HepG2 (cell line): Measurements from ENCODE around the gene USP32. TPM values are rescaled to one million over a fixed set of nuclear protein-coding genes. Genes with fewer than 3 reads are reported as not detected.

Experiments used
- JDP2 ChIP-seq: sonication (generic); formaldehyde crosslinking; IDR thresholded peaks from 2 replicates; pipeline ENCODE4 v1.8.1; 2022; ENCODE audit warnings: missing genetic modification reagents, borderline replicate concordance
- KLF15 ChIP-seq: sonication (generic); formaldehyde crosslinking; IDR thresholded peaks from 2 replicates; pipeline ENCODE4 v1.8.1; 2023; ENCODE audit warnings: borderline replicate concordance, mild to moderate bottlenecking, inconsistent platforms, missing genetic modification reagents, mixed read lengths
- KLF16 ChIP-seq, 2 experiments: sonication (generic) in 1 of 2; formaldehyde crosslinking in 1 of 2; IDR thresholded peaks; 2 replicates each; pipeline versions ENCODE4 v1.6.1 to v1.8.0; 2016 to 2023; ENCODE audit warnings: missing genetic modification reagents in 2 of 2, missing compliant biosample characterization in 1 of 2
- MYC ChIP-seq: sonication (generic); formaldehyde crosslinking; IDR thresholded peaks from 2 replicates; pipeline ENCODE4 v1.9.0; 2021; ENCODE audit warnings: missing genetic modification reagents, borderline replicate concordance
- PLRG1 ChIP-seq: fragments of 450-650 bp; conservative IDR thresholded peaks from 2 replicates; pipeline ENCODE4 v1.6.1; 2016
- SIN3B ChIP-seq: fragments of 150-350 bp; IDR thresholded peaks from 2 replicates; pipeline ENCODE4 v1.6.1; 2014; ENCODE audit warnings: low read length
- SPEN ChIP-seq: sonication (generic); formaldehyde crosslinking; IDR thresholded peaks from 2 replicates; pipeline ENCODE4 v1.5.1; 2020; ENCODE audit warnings: low read depth, mild to moderate bottlenecking, missing genetic modification reagents
- TARDBP ChIP-seq: sonication (generic); formaldehyde crosslinking; IDR thresholded peaks from 2 replicates; pipeline ENCODE4 v1.8.0; 2022; ENCODE audit warnings: mild to moderate bottlenecking, missing genetic modification reagents
- ZBTB10 ChIP-seq: sonication (generic); formaldehyde crosslinking; IDR thresholded peaks from 2 replicates; pipeline ENCODE4 v1.4.0; 2020; ENCODE audit warnings: missing genetic modification reagents, borderline replicate concordance
- ZBTB43 ChIP-seq: sonication (generic); formaldehyde crosslinking; conservative IDR thresholded peaks from 2 replicates; pipeline ENCODE4 v1.4.0; 2020; ENCODE audit warnings: missing genetic modification reagents
- ZKSCAN5 ChIP-seq: sonication (generic); formaldehyde crosslinking; IDR thresholded peaks from 2 replicates; pipeline ENCODE4 v1.5.1; 2020; ENCODE audit warnings: mild to moderate bottlenecking, missing genetic modification reagents
- ZNF34 ChIP-seq: sonication (generic); formaldehyde crosslinking; IDR thresholded peaks from 2 replicates; pipeline ENCODE4 v1.4.0; 2020; ENCODE audit warnings: mild to moderate bottlenecking, missing genetic modification reagents, borderline replicate concordance
- ZNF367 ChIP-seq: sonication (generic); formaldehyde crosslinking; IDR thresholded peaks from 2 replicates; pipeline ENCODE4 v1.4.0; 2020; ENCODE audit warnings: missing genetic modification reagents, borderline replicate concordance
- ZNF44 ChIP-seq: sonication (generic); formaldehyde crosslinking; IDR thresholded peaks from 2 replicates; pipeline ENCODE4 v1.5.1; 2020; ENCODE audit warnings: mild to moderate bottlenecking, missing genetic modification reagents
- ZNF460 ChIP-seq: sonication (generic); formaldehyde crosslinking; IDR thresholded peaks from 2 replicates; pipeline ENCODE4 v1.5.1; 2020; ENCODE audit warnings: missing genetic modification reagents, mild to moderate bottlenecking, borderline replicate concordance
- ZNF513 ChIP-seq: sonication (generic); formaldehyde crosslinking; conservative IDR thresholded peaks from 2 replicates; pipeline ENCODE4 v1.5.0; 2020; ENCODE audit warnings: missing genetic modification reagents
- ZNF609 ChIP-seq: sonication (generic); formaldehyde crosslinking; IDR thresholded peaks from 2 replicates; pipeline ENCODE4 v1.4.0; 2020; ENCODE audit warnings: mild to moderate bottlenecking, missing genetic modification reagents, borderline replicate concordance
- ZNF75D ChIP-seq: sonication (generic); formaldehyde crosslinking; IDR thresholded peaks from 2 replicates; pipeline ENCODE4 v1.8.1; 2023; ENCODE audit warnings: missing genetic modification reagents, mild to moderate bottlenecking, borderline replicate concordance
- ZNF780A ChIP-seq: sonication (generic); formaldehyde crosslinking; IDR thresholded peaks from 2 replicates; pipeline ENCODE4 v1.8.0; 2022; ENCODE audit warnings: mild to moderate bottlenecking, missing genetic modification reagents, moderate library complexity
- polyA plus RNA-seq, 8 experiments: library from polyadenylated mRNA; depleted of rRNA in 3 of 8; stranded (reverse) in 7 of 8; unstranded in 1 of 8; fragments of >200 nt; fragmentation: Illumina TruSeq in 4 of 8; extraction: Trizol in 4 of 8; gene quantifications; 2 replicates each; pipeline versions ENCODE4 v1.2.1 to v1.2.3, GENCODE V29; 2011 to 2016; ENCODE audit warnings: low read depth in 4 of 8, missing spikeins in 1 of 8, mixed read lengths in 1 of 8; ENCODE audit not compliant: insufficient read depth in 1 of 8
- total RNA-seq, 5 experiments: library from RNA; depleted of rRNA; stranded (reverse); fragments of >200 nt; fragmentation: Illumina TruSeq; extraction: Trizol; gene quantifications; 2 replicates each; pipeline ENCODE4 v1.2.3, GENCODE V29; 2016; ENCODE audit warnings: low read depth in 1 of 5

Gene USP32
- total and polyA plus RNA-seq, 2 of the 13 experiments (the other 11 are each of a cell fraction or from before 2014, with no cell fraction given) = 24.9 to 39.9 TPM

GRCh38 chr17:60163108-60163784 lies 228.7 kb downstream of the USP32 start (continued):
- no peak for TF ChIP-seq ZNF513
- TF ChIP-seq ZBTB10 = no peak
- peak; percentile 31; the same call in 1 of the 2 replicates for TF ChIP-seq ZNF34 (CRISPR knock-in tag)
- TF ChIP-seq MYC (CRISPR knock-in tag) = peak; percentile 50; the same call in 1 of the 2 replicates
- no peak for TF ChIP-seq TARDBP
- TF ChIP-seq JDP2 (CRISPR knock-in tag) = no peak
- no peak for TF ChIP-seq SPEN
- no peak for TF ChIP-seq KLF16 (CRISPR knock-in tag; IDR thresholded peaks at IDR 0.05)
- no peak for TF ChIP-seq ZNF367
- TF ChIP-seq ZNF780A = no peak
- no peak for TF ChIP-seq ZKSCAN5 (CRISPR knock-in tag)
- no peak for TF ChIP-seq ZBTB43 (CRISPR knock-in tag)
- TF ChIP-seq ZNF460 (CRISPR knock-in tag) = no peak
- TF ChIP-seq PLRG1 = no peak
- no peak for TF ChIP-seq ZNF609 (CRISPR knock-in tag)
- peak; percentile 80; the same call in 1 of the 2 replicates for TF ChIP-seq ZNF44 (CRISPR knock-in tag)
- TF ChIP-seq ZNF75D (CRISPR knock-in tag) = no peak
- no peak for TF ChIP-seq SIN3B
- no peak for TF ChIP-seq KLF15 (CRISPR knock-in tag)
